Measurements from ENCODE around the gene LAMC1.

The LAMC1 gene

GRCh38 chr1:183138301-183138700, 115.1 kb downstream of the LAMC1 start (continued):
- TF ChIP-seq, protein P1, sequence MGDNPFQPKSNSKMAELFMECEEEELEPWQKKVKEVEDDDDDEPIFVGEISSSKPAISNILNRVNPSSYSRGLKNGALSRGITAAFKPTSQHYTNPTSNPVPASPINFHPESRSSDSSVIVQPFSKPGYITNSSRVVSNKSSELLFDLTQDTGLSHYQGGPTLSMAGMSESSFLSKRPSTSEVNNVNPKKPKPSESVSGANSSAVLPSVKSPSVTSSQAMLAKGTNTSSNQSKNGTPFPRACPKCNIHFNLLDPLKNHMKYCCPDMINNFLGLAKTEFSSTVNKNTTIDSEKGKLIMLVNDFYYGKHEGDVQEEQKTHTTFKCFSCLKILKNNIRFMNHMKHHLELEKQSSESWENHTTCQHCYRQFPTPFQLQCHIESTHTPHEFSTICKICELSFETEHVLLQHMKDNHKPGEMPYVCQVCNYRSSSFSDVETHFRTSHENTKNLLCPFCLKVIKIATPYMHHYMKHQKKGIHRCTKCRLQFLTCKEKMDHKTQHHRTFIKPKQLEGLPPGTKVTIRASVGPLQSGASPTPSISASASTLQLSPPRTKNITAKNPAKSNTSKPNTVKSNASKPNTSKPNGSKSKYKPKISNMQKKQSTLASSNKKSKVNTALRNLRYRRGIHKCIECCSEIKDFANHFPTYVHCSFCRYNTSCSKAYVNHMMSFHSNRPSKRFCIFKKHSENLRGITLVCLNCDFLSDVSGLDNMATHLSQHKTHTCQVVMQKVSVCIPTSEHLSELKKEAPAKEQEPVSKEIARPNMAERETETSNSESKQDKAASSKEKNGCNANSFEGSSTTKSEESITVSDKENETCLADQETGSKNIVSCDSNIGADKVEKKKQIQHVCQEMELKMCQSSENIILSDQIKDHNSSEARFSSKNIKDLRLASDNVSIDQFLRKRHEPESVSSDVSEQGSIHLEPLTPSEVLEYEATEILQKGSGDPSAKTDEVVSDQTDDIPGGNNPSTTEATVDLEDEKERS (tag by site-specific recombination; IDR thresholded peaks at IDR 0.05) = no peak
- TF ChIP-seq ZNF658 (tag by site-specific recombination; IDR thresholded peaks at IDR 0.05) = no peak
- no peak for TF ChIP-seq YY2 (tag by site-specific recombination; IDR thresholded peaks at IDR 0.05)
- no peak for TF ChIP-seq ZNF600 (tag by site-specific recombination; IDR thresholded peaks at IDR 0.05)
- TF ChIP-seq ZNF707 (tag by site-specific recombination; IDR thresholded peaks at IDR 0.05) = no peak
- no peak for TF ChIP-seq REPIN1 (tag by site-specific recombination; IDR thresholded peaks at IDR 0.05; ENCODE audit: low read depth)
- no peak for TF ChIP-seq SP2 (tag by site-specific recombination; IDR thresholded peaks at IDR 0.05)

DNA sequence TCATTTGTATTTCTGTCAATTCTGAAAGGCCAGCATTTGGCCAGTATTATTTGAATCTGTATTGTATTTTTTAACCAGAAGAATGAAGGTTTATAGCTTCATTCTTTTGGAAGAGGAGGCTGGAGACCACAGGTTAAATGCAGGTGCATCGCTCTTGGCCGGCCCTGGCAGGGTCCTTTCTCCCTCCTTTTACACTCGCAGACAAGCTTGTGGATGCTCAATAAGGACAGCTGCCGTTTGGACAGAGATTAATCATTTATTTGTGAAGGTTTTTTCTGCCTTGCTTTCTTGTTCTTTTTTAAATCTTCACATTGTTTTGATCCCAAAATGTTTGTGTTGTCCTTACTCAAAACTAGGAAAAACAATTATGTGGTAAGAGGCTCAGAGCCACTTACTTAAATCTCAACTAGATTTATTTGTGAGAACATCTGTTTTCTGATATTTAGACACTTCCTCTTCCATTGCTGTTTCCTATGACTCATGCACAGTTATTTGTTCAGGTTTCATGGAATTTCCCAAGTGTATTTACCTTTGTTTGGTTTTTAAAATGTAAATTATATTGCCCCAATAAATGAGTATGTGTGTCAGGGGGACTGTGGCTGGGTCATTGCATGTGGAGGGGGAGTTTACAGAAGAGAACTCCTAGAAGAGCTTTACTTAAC, 116.2 kb downstream of the LAMC1 start:
- Histone ChIP-seq H3K4me3 (ENCODE audit: low read depth, low read length) (no peak overlapping the region), H3K4me1 (ENCODE audit: control insufficient read depth, insufficient read depth, low read length) (no peaks in the 10 kb centered on the region), H3K36me3 (ENCODE audit: control insufficient read depth in 2 of 2, insufficient read depth in 1 of 2, low read length in 2 of 2) (peaks cover 19 to 86% of the 10 kb centered on the region in 2 experiments), H3K9me3 (ENCODE audit: control insufficient read depth, insufficient read depth, low read depth, low read length) (no peaks in the 10 kb centered on the region), H3K27ac (ENCODE audit: extremely low read depth, low read depth, low read length) (no peak overlapping the region)
- CTCF ChIA-PET = interaction anchor here (0.6 to 1.3 kb wide), 3 partner anchors 70 to 160 kb away, joined by 3 to 5 read pairs (median 4); no protein-coding TSS in a partner anchor
- POLR2A ChIA-PET = interaction anchor here (0.7 kb wide), 1 partner anchor 177 kb away, joined by 3 read pairs; no protein-coding TSS in a partner anchor
- TF ChIP-seq AEBP2 (tag by site-specific recombination; IDR thresholded peaks at IDR 0.05; ENCODE audit: borderline replicate concordance) (no peak), ZNF157 (tag by site-specific recombination; IDR thresholded peaks at IDR 0.05) (no peak), ZNF837 (tag by site-specific recombination; IDR thresholded peaks at IDR 0.05) (no peak), ZNF202 (tag by site-specific recombination; IDR thresholded peaks at IDR 0.05; ENCODE audit: borderline replicate concordance) (no peak), PRDM6 (tag by site-specific recombination; IDR thresholded peaks at IDR 0.05) (peak; percentile 62), BCL6B (tag by site-specific recombination; IDR thresholded peaks at IDR 0.05) (0 out of 2 replicates have a peak, but pooled peaks have one; percentile 32), ZNF571 (tag by site-specific recombination; IDR thresholded peaks at IDR 0.05) (no peak), GLI2 (tag by site-specific recombination; IDR thresholded peaks at IDR 0.05; ENCODE audit: borderline replicate concordance, low read depth) (no peak), GFI1B (tag by site-specific recombination; IDR thresholded peaks at IDR 0.05) (peak; percentile 94)
- TF ChIP-seq, protein P1 (tag by site-specific recombination; IDR thresholded peaks at IDR 0.05) = no peak
- TF ChIP-seq, protein P2, sequence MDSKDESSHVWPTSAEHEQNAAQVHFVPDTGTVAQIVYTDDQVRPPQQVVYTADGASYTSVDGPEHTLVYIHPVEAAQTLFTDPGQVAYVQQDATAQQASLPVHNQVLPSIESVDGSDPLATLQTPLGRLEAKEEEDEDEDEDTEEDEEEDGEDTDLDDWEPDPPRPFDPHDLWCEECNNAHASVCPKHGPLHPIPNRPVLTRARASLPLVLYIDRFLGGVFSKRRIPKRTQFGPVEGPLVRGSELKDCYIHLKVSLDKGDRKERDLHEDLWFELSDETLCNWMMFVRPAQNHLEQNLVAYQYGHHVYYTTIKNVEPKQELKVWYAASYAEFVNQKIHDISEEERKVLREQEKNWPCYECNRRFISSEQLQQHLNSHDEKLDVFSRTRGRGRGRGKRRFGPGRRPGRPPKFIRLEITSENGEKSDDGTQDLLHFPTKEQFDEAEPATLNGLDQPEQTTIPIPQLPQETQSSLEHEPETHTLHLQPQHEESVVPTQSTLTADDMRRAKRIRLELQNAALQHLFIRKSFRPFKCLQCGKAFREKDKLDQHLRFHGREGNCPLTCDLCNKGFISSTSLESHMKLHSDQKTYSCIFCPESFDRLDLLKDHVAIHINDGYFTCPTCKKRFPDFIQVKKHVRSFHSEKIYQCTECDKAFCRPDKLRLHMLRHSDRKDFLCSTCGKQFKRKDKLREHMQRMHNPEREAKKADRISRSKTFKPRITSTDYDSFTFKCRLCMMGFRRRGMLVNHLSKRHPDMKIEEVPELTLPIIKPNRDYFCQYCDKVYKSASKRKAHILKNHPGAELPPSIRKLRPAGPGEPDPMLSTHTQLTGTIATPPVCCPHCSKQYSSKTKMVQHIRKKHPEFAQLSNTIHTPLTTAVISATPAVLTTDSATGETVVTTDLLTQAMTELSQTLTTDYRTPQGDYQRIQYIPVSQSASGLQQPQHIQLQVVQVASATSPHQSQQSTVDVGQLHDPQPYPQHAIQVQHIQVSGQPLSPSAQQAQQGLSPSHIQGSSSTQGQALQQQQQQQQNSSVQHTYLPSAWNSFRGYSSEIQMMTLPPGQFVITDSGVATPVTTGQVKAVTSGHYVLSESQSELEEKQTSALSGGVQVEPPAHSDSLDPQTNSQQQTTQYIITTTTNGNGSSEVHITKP (tag by site-specific recombination; IDR thresholded peaks at IDR 0.05) = peak; percentile 39; the same call in 1 of the 2 replicates

Measured in HEK293 (cell line).